ENCODE measurements around the gene PALS2. TPM values are rescaled to one million over a fixed set of nuclear protein-coding genes. Genes with fewer than 3 reads are reported as not detected.

The PALS2 gene
- total RNA-seq, 1 experiment from 2014 or later = 42.4 TPM

DNA sequence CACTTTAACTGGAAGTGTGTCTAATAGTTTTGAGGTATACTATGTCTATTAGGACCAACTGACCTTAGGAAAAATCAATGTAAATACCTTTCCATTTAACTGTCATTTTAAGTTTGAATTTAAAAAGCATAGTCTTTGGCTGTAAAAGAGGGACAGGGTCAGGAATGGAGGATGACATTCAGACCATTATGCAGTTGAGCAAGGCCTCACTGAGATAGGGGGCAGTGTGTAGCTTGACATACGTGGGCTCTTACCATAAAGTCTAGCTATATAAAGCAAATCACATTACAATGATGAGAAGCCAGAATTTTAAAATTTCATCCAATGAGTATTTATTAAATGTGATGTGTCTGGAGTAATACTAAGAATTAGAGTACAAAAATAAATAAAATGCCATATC is 17.9 kb downstream of the PALS2 start:
- Histone ChIP-seq H3K27me3 (ENCODE audit: insufficient read depth, low read depth) (no peaks in the 10 kb centered on the region), H3K9me2 (ENCODE audit: insufficient read depth) (no peaks in the 10 kb centered on the region), H3K36me3 (ENCODE audit: low read depth) (no peaks in the 10 kb centered on the region), H2AFZ (no peak overlapping the region), H3K4me3 (no peak overlapping the region), H3K79me2 (ENCODE audit: low read depth) (peaks cover 91% of the 10 kb centered on the region), H3K9me3 (ENCODE audit: insufficient read depth, low read depth) (no peaks in the 10 kb centered on the region), H3K4me2 (no peak overlapping the region), H3F3A (ENCODE audit: insufficient read depth, low read depth) (no peaks in the 10 kb centered on the region), H3K27ac (no peak overlapping the region), H3K4me1 (replicated peaks; ENCODE audit: insufficient read depth) (no peaks in the 10 kb centered on the region), H4K20me1 (ENCODE audit: insufficient read depth) (peaks cover 8% of the 10 kb centered on the region)
- ChIA-PET CTCF (no interaction called here), POLR2A (ENCODE audit: unreplicated experiment) (no interaction called here)
- no TSS peak for BruUV-seq (replicated peaks)
- TF ChIP-seq EZH2 (IDR thresholded peaks at IDR 0.05; ENCODE audit: low read depth) (no peak), CTCF (conservative IDR thresholded peaks at IDR 0.05) (no peak)
- DNase-seq = no peak
- intact Hi-C loops (cut with micrococcal nuclease; ENCODE audit: unreplicated experiment) = no loop called here

DNA sequence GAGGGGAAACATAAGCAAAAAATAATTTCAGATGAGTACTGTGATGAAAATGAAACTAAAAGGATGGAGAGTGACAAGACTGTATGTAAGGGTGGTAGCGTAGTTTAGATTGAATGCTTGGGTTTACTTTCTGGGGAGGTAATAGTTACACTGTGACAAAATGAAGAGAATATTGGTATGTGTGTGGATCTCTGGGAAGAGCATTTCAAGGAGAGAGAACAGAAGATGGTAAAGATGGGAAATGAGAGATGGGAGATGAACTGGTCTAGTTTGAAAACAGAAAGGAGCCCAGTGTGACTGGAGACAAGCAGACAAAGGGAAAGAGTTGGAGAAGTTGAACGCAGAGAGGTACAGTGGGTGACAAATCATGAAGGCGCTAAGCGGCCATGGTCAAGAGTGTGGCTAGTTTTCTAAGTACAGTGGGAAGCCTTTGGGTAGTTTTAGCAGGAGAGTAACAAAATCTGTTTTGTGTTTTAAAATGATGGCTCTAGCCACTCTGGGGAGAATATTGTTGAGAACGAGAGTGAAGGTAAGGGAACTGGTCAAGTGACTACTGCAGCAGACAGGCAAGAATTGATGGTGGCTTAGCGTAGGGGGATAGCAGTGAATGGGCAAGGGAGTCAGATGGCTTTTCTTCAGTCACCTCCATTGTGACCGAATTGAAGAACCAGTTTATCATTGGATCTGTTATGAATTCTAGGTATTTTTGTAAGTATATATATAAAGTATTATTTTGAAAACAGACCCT is 22.6 kb downstream of the PALS2 start:
- no peaks in the 10 kb centered on the region; the same call in none of the 2 replicates for H4K20me1 ChIP-seq (ENCODE audit: insufficient read depth)
- no peak overlapping the region for H2AFZ ChIP-seq
- H3K9me3 ChIP-seq (ENCODE audit: insufficient read depth, low read depth) = no peaks in the 10 kb centered on the region
- H3K27me3 ChIP-seq (ENCODE audit: insufficient read depth, low read depth) = no peaks in the 10 kb centered on the region
- no peak overlapping the region for H3K4me3 ChIP-seq
- H3K79me2 ChIP-seq (ENCODE audit: low read depth) = peaks cover 81% of the 10 kb centered on the region
- POLR2A ChIA-PET (ENCODE audit: unreplicated experiment) = no interaction called here
- no peaks in the 10 kb centered on the region for H3K36me3 ChIP-seq (ENCODE audit: low read depth)
- CTCF ChIA-PET = no interaction called here
- intact Hi-C loops (cut with micrococcal nuclease; ENCODE audit: unreplicated experiment) = no loop called here
- no peak overlapping the region for H3K4me2 ChIP-seq
- no peaks in the 10 kb centered on the region; the same call in 1 of the 2 replicates for H3K9me2 ChIP-seq (ENCODE audit: insufficient read depth)
- H3K27ac ChIP-seq = no peak overlapping the region
- no peak for DNase-seq
- no peak for TF ChIP-seq CTCF (conservative IDR thresholded peaks at IDR 0.05)
- no peak for TF ChIP-seq EZH2 (IDR thresholded peaks at IDR 0.05; ENCODE audit: low read depth)
- no peaks in the 10 kb centered on the region for H3K4me1 ChIP-seq (replicated peaks; ENCODE audit: insufficient read depth)
- no TSS peak for BruUV-seq (replicated peaks)
- H3F3A ChIP-seq (ENCODE audit: insufficient read depth, low read depth) = no peaks in the 10 kb centered on the region

- no peak overlapping the region for H3K4me2 ChIP-seq
- CTCF ChIA-PET = no interaction called here
- H3F3A ChIP-seq (ENCODE audit: insufficient read depth, low read depth) = no peaks in the 10 kb centered on the region
- H3K36me3 ChIP-seq (ENCODE audit: low read depth) = no peaks in the 10 kb centered on the region
- no peak for TF ChIP-seq CTCF (conservative IDR thresholded peaks at IDR 0.05)
- no peak for TF ChIP-seq EZH2 (IDR thresholded peaks at IDR 0.05; ENCODE audit: low read depth)
- H2AFZ ChIP-seq = no peak overlapping the region
- no peak overlapping the region for H3K4me3 ChIP-seq
- no peaks in the 10 kb centered on the region for H3K9me3 ChIP-seq (ENCODE audit: insufficient read depth, low read depth)
- BruUV-seq (replicated peaks) = no TSS peak
- DNase-seq = no peak
- H4K20me1 ChIP-seq (ENCODE audit: insufficient read depth) = no peaks in the 10 kb centered on the region
- no peaks in the 10 kb centered on the region; the same call in 1 of the 2 replicates for H3K9me2 ChIP-seq (ENCODE audit: insufficient read depth)
- peaks cover 81% of the 10 kb centered on the region for H3K79me2 ChIP-seq (ENCODE audit: low read depth)
- no peak overlapping the region for H3K27ac ChIP-seq
- intact Hi-C loops (cut with micrococcal nuclease; ENCODE audit: unreplicated experiment) = no loop called here
- H3K4me1 ChIP-seq (replicated peaks; ENCODE audit: insufficient read depth) = no peaks in the 10 kb centered on the region
- POLR2A ChIA-PET (ENCODE audit: unreplicated experiment) = no interaction called here
- no peaks in the 10 kb centered on the region for H3K27me3 ChIP-seq (ENCODE audit: insufficient read depth, low read depth)
Measured at GRCh38 chr7:24597014-24597413, 23.8 kb downstream of the PALS2 start.

Measured in PC-9 (cell line).